Stimulated activated CD8-positive, alpha-beta memory T cell treated with anti-CD3 and anti-CD28 coated beads, Interleukin-7, amount 100 ng/mL, for 24 hours (primary cell): ENCODE data around the gene SIRT2.

Source experiments
- DNase-seq: peaks from one replicate; pipeline ENCODE4 v3.0.0-alpha.2; 2020; ENCODE audit warnings: low read depth

SIRT2 gene

GRCh38 chr19:38920602-38921419, 21.4 kb upstream of the SIRT2 start:
- no peak for DNase-seq

GRCh38 chr19:38919837-38920601, 20.6 kb upstream of the SIRT2 start:
- DNase-seq, result no peak

DNA sequence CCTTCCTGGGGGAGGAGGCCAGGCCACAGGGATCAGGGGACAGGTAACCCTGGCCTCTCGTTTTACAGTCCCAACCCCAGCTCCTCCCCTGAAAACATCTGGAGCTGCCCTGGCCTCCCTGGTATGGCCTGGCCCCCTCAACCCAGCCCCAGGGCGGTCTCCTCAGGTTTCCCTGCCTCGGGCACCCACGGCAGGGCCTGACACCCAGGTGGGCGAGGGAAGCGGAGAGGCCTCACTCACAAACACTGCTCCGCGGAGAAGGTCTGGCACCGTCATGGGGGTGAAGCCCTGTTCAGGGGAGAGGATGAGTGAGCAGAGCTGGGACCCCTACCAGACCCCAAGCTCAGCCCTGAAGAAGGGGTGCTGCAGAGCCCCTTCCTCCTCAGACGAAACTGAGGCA, 19.1 kb upstream of the SIRT2 start:
- DNase-seq, result no peak

DNA sequence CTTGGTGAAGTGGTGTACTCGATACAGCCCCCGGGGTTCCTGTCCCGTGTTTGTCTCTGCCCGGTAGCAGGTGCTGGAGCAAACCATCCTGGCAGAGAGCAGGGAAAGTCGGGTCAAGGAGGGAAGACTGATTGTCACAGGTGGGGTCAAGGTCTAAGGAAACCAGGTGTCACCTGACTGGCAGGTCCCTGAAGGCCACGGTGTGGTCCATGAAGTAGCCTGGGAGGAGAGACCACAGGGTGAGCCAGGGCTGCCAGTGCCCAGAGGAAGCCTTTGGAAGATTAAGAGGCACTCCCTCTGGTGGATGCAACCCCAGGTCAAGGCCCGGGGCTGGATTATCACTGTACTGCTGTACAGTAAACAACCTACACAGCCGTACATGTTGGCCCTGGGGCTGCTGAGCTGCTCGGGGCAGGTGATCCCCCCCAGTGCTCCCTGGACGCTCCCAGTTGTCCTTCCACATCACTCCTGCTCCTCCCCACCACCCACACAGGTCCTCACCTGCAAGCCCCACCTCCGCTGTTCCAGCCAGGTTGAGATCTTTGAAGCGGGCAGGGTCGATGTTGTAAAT, 18.6 kb upstream of the SIRT2 start:
- DNase-seq, result no peak

GRCh38 chr19:38917516-38917915, 18.1 kb upstream of the SIRT2 start:
- no peak for DNase-seq

- DNase-seq, result no peak
Observed at GRCh38 chr19:38915329-38916321, 16.2 kb upstream of the SIRT2 start.

DNA sequence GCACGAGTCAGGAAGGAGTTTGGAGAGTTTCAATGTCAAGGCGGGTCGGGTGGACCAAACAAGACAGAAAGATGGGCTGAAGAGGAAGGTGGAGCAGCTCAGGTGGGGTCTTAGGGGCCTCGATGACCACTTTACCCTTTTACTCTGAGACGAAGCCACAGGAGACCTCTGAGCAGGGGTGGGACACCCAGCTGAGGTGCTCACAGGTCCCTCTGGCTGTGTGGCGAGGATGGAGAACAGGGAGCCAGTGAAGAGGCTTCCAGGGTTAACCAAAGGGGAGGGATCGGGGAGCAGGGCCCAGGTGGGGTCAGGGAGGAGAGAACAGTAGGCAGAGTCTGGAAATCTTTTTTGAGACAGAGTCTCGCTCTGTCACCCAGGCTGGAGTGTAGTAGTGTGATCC, 14.5 kb upstream of the SIRT2 start:
- no peak for DNase-seq

DNA sequence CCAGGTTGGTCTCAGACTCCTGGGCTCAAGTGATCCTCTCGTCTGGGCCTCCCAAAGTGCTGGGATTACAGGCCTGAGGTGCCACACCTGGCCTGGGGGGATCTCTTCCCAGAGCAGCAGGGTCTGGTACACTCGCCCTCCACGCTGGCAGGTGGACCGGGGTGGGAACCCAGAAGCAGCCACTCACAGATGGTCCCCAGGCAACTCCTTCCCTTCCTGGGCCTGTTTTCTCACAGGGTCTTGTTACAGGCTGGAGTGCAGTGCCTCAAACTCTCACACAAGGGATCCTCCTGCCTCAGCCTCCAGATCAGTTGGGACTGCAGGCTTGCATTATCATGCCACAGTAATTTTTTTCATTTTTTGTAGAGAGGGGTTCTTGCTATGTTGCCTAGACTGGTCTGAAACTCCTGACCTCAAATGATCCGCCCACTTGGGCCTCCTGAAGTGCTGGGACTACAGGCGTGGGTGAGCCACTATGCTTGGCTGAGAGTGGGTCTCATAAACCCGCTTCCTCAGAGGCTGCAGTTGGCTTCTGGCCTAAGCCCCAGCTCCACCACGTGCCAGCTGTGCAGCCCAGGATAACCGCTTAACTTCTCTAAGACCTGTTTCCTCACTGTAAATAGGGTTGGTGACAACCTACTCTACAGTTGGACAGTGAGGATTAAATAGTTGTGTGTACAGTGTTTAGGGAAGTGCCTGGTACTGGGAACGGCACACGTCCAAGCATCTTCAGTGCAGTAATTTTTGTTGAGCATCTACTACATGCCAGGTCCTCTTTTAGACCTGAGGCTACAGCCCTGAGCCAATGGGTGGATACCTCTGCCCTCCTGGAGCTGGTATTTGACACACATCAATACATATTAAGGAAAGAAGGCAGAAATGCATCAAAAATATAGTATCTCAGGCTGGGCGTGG, 13.4 kb upstream of the SIRT2 start:
- no peak for DNase-seq

DNA sequence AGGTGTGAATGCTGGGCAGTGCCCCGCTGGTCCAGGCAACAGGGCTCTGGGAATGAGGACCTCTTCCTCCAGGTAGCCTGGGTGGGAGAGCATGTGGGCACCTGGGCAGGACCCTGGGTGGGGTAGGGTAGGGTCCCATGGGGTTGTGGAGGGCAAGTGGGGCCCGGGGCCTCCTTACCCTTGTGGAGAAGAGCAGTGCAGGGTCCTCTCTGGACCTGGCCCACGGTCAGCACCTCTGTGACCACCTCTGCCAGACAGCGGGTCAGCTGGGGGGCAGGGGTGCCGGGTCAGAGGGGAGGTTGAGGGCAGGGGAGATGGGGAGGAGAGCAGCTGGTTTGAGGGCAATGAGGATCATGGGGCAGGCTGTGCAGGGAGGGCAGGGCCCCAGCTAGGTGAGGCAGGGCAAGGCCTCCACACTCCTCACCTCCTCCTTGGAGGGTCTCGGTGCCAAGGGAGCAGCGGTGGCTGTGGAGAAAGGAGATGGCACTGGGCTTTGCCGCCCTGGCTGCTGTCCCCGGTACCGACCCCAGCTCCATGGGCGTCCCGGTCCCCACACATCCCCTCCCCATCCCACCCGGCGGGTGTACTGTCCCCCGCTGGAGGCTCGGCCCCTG, 12.1 kb upstream of the SIRT2 start:
- no peak for DNase-seq

GRCh38 chr19:38910488-38910887, 11.1 kb upstream of the SIRT2 start:
- DNase-seq, result no peak

DNA sequence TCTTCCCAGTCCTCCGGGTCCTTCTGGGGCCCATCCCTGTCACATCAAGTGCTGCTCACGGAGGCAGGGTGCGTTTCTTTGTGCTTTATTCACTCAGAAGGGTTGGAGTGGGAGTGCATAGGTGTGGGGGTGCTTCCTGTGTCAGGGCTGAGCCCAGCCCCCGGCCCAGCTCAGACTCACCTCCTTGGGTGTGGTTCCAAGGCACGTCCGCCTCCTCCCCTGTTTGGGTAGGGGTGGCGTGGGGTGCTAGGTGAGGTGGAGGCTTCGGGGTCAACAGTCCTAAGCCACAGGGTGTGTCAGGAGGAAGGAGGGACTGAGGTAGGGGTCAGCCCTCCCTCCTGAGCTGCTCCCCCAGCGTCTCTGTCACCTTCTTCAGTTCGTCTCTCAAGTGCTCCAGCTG, 9.5 kb upstream of the SIRT2 start:
- DNase-seq, result no peak

GRCh38 chr19:38907670-38908069, 8.3 kb upstream of the SIRT2 start:
- DNase-seq, result no peak

DNA sequence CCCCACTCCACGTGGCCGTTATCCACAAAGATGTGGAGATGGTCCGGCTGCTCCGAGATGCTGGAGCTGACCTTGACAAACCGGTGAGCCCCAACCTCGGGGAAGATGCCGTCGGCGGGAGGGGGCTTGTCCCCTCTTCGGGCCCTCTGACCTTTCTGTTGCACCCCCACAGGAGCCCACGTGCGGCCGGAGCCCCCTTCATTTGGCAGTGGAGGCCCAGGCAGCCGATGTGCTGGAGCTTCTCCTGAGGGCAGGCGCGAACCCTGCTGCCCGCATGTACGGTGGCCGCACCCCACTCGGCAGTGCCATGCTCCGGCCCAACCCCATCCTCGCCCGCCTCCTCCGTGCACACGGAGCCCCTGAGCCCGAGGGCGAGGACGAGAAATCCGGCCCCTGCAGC, 7.8 kb upstream of the SIRT2 start:
- DNase-seq, result no peak

DNA sequence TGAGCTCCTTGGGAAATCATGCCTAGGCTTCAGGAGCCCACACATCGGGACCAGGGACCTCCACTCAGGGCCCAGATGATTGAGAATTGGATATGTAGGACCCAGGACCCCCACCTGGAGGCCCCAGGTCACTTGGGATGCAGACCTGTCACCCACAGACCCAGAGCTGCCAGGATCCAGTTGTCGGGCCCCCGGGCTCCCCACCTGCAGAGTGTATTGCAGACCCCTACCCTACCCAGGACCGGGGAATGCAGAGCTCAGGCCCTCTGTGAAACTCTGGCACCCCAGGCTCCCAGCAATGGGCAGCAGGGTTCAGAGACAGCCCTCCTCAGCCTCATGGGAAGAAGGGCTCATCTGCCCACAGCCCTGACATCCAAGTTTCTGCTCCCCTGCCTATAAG, 6.2 kb upstream of the SIRT2 start:
- no peak for DNase-seq

DNA sequence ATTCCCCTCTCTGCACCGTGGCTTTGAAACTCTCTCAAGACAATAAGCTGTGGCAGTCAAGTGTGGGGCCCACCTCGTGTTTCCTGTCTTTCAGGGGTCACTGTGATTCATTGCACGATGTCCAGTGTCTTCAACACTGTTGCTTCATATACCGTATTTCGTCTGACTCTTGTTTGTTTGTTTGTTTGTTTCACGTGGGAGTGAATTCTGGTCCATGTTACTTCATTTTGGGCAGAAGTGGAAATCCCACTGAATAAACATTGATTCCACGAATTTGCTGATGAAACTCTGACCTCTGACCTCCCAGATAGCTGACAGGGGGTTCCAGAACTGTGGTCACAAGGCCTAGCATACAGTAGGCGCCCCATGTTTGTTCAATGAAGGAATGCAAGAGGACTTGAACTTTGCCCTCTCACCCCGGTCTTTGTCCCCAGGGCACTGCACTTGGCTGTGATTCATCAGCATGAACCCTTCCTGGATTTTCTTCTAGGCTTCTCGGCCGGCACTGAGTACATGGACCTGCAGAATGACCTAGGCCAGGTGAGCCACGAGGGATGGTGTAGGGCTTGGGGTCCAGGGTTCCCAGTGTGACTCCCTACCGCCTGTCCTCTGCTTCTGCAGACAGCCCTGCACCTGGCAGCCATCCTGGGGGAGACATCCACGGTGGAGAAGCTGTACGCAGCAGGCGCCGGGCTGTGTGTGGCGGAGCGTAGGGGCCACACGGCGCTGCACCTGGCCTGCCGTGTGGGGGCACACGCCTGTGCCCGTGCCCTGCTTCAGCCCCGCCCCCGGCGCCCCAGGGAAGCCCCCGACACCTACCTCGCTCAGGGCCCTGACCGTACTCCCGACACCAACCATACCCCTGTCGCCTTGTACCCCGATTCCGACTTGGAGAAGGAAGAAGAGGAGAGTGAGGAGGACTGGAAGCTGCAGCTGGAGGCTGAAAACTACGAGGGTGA, 5.4 kb upstream of the SIRT2 start:
- no peak for DNase-seq

GRCh38 chr19:38901683-38902082, 2.3 kb upstream of the SIRT2 start:
- no peak for DNase-seq

DNA sequence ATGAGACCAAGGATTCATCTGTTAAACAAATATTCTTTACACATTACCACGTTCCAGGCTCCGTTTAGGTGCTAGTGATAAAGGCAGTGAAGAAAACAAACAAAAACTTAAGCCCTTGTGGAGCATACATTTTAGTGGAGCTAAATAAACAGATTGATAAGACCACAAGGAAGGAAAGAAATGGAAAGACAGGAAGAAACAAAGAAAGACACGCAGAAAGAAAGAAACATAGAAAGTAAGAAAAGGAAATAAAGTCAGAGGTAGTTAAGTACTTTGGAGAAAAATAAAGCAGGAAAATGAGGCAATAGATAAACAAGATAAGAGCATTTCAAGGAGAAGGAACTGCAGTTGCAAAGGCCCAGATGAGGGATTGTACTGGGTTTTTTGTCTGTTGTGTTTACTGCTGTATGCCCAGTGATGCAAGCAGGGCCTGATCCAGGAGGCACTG, 1.3 kb upstream of the SIRT2 start:
- no peak for DNase-seq

DNA sequence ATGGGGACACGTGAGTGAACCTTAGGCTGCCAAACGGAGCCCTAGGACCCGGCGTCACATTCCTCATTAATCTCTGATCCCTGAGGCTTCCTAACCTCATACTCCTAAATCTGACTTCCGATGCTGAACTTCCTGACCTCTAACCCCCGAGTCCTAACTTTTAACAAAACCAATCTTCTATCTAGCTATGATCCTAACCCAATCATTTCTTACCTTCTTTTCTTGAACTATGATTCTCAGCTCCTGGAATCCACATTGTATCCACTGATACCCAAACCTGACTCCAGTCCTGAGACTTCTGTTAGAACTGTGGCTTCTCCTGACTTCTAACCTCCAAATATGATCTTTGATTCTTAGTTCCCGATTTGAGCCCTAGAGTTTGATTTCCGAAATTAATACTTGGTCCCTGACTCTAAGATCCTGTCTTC, 798 bp upstream of the SIRT2 start:
- DNase-seq, result no peak

DNA sequence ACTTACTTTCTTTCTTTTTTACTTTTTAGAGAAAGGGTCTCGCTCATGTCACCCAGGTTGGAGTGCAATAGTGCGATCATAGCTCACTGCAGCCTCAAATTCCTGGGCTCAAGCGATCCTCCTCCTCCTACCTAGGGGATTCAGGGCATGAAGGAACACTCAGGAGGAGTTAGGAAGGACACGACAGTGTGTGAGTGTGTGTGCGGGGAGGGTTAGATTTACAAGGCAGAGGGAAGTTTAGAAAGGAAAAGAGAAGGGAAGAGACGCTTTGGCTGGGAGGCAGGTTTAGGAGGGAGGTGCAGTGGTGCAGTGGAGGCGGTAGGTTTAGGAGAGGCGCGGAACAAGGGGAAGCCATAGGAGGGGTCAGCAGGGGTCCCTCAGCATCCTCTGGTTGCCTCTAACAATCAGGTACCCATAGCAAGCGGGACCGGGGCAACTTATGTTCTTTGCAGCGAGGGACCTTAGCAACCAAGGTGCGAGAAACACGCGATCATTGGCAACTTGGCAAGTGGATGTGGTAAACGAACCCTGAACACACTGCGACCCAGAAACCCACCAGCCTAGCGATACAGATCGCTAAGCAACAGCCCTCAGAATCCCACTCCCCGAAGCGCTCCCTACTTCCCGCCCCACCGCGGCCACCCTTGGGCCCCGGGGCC, 501 bp downstream of the SIRT2 start:
- no peak for DNase-seq
